Measurements from ENCODE around the gene CTDSPL. TPM values are rescaled to one million over a fixed set of nuclear protein-coding genes. Genes with fewer than 3 reads are reported as not detected.

CTDSPL gene
- polyA plus RNA-seq, 1 of the 3 experiments (the other 2 are of a cell fraction), result 22.1 TPM

DNA sequence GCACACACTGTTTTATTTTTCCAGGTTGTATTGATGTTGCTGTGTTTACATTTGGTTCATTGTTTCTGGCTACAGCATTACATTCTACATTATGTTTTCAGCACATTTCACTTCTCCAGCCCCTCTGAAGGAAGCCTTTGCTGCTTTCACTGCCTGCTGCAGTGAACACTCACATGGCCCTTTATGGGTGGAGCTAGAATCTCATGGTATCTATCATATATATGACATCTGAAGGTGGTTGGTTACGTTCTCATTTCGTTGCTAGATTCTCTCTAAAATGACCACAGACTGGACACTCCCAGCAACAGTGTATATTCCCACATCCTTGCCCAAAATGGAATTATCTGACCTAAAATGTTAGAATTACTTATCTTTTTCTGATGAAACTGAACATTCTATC, 35.2 kb upstream of the CTDSPL start (continued):
- TF ChIP-seq NFIC (IDR thresholded peaks at IDR 0.05; ENCODE audit: borderline replicate concordance), result no peak

DNA sequence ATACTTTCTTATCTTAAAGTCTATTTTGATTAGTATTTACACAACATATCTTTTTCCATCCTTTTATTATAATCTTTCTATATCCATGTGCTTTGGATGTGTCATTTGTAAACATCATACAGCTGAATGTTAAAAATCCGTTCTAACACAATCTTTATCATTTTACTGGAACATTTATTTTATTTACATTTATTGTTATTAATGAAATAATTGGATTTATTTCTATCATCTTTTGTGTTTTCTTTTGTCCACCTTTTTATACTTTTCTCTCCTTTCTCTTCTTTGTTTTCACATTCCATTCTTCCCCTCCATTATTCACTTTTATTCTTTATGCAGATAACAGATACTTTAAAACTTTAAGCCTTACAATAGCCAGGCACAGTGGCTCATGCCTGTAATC, 34.7 kb upstream of the CTDSPL start:
- Histone ChIP-seq H3K79me2 (ENCODE audit: insufficient read depth) (no peaks in the 10 kb centered on the region), H3K9me3 (no peaks in the 10 kb centered on the region), H3K4me2 (no peak overlapping the region), H3K27me3 (ENCODE audit: insufficient read depth) (no peaks in the 10 kb centered on the region), H3K9ac (no peak overlapping the region), H2AFZ (ENCODE audit: low read depth) (no peak overlapping the region), H3K27ac (ENCODE audit: low read depth in 2 of 2, low read length in 1 of 2) (no peak overlapping the region), H3K4me1 (ENCODE audit: control insufficient read depth in 1 of 2, insufficient read depth in 2 of 2, low read depth in 1 of 2, low read length in 1 of 2) (peaks cover 0 to 6% of the 10 kb centered on the region in 2 experiments; a peak in 1 of 4 replicates), H3K9me2 (no peaks in the 10 kb centered on the region), H4K20me1 (ENCODE audit: insufficient read depth) (no peaks in the 10 kb centered on the region), H3K4me3 (ENCODE audit: low read depth in 2 of 2, low read length in 1 of 2) (no peak overlapping the region), H3F3A (replicated peaks; ENCODE audit: insufficient read depth) (no peaks in the 10 kb centered on the region), H3K36me3 (replicated peaks in 1 of 2; ENCODE audit: control insufficient read depth in 1 of 2, insufficient read depth in 2 of 2, low read length in 1 of 2) (peaks cover 0 to 11% of the 10 kb centered on the region in 2 experiments)
- WGBS (ENCODE audit: low lambda C conversion rate), result 95% methylated on average over 1 of the region's 1 CpG
- DNase-seq, result no peak
- TF ChIP-seq, protein P1, sequence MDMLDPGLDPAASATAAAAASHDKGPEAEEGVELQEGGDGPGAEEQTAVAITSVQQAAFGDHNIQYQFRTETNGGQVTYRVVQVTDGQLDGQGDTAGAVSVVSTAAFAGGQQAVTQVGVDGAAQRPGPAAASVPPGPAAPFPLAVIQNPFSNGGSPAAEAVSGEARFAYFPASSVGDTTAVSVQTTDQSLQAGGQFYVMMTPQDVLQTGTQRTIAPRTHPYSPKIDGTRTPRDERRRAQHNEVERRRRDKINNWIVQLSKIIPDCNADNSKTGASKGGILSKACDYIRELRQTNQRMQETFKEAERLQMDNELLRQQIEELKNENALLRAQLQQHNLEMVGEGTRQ (IDR thresholded peaks at IDR 0.05; ENCODE audit: borderline replicate concordance, low read depth, low read length), result no peak
- TF ChIP-seq, protein P2, sequence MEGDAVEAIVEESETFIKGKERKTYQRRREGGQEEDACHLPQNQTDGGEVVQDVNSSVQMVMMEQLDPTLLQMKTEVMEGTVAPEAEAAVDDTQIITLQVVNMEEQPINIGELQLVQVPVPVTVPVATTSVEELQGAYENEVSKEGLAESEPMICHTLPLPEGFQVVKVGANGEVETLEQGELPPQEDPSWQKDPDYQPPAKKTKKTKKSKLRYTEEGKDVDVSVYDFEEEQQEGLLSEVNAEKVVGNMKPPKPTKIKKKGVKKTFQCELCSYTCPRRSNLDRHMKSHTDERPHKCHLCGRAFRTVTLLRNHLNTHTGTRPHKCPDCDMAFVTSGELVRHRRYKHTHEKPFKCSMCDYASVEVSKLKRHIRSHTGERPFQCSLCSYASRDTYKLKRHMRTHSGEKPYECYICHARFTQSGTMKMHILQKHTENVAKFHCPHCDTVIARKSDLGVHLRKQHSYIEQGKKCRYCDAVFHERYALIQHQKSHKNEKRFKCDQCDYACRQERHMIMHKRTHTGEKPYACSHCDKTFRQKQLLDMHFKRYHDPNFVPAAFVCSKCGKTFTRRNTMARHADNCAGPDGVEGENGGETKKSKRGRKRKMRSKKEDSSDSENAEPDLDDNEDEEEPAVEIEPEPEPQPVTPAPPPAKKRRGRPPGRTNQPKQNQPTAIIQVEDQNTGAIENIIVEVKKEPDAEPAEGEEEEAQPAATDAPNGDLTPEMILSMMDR (IDR thresholded peaks at IDR 0.05), result no peak
- TF ChIP-seq EP300 (IDR thresholded peaks at IDR 0.05; ENCODE audit: borderline replicate concordance in 1 of 2, low read depth in 1 of 2, low read length in 1 of 2) (no peak), TAF1 (IDR thresholded peaks at IDR 0.05; ENCODE audit: borderline replicate concordance, low read depth, low read length) (no peak), ELF1 (IDR thresholded peaks at IDR 0.05) (no peak), JUND (IDR thresholded peaks at IDR 0.05) (no peak)
- TF ChIP-seq, protein P3, sequence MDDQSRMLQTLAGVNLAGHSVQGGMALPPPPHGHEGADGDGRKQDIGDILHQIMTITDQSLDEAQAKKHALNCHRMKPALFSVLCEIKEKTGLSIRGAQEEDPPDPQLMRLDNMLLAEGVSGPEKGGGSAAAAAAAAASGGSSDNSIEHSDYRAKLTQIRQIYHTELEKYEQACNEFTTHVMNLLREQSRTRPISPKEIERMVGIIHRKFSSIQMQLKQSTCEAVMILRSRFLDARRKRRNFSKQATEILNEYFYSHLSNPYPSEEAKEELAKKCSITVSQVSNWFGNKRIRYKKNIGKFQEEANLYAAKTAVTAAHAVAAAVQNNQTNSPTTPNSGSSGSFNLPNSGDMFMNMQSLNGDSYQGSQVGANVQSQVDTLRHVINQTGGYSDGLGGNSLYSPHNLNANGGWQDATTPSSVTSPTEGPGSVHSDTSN (IDR thresholded peaks at IDR 0.05), result no peak
- TF ChIP-seq, protein P4, sequence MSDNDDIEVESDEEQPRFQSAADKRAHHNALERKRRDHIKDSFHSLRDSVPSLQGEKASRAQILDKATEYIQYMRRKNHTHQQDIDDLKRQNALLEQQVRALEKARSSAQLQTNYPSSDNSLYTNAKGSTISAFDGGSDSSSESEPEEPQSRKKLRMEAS (IDR thresholded peaks at IDR 0.05; ENCODE audit: low read depth), result no peak
- ChIA-PET POLR2A (no interaction called here), CTCF (interaction anchor here (0.6 kb wide), 1 partner anchor 12 kb away, joined by 3 read pairs; no protein-coding TSS in a partner anchor)

DNA sequence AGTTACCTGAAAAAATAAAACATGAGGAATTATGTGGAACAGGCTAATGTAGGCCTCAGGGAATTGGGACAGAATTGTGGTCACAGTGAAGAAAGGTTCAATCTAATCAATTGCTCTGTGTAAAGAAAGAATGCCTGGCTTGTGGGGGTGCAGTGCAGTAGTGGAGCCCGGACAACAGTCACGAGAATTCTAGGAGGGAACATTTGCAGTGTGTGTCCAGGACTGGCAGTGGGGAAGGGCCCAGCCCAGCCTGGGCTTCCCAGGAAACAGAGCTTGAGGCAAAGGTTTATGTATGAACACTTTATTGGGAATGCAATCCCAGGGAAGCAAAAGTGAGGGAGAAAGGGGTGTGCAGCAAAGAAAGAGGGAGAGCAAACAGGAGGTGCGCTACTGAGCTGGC, 29.2 kb upstream of the CTDSPL start:
- no peak for TF ChIP-seq FOSL2 (IDR thresholded peaks at IDR 0.05; ENCODE audit: borderline replicate concordance, low read depth)
- TF ChIP-seq, protein P4 (IDR thresholded peaks at IDR 0.05; ENCODE audit: low read depth), result no peak
- no peak for TF ChIP-seq EZH2phosphoT487 (IDR thresholded peaks at IDR 0.05; ENCODE audit: borderline replicate concordance, low read depth)
- no peak for TF ChIP-seq TCF12 (IDR thresholded peaks at IDR 0.05)
- TF ChIP-seq, protein P5, sequence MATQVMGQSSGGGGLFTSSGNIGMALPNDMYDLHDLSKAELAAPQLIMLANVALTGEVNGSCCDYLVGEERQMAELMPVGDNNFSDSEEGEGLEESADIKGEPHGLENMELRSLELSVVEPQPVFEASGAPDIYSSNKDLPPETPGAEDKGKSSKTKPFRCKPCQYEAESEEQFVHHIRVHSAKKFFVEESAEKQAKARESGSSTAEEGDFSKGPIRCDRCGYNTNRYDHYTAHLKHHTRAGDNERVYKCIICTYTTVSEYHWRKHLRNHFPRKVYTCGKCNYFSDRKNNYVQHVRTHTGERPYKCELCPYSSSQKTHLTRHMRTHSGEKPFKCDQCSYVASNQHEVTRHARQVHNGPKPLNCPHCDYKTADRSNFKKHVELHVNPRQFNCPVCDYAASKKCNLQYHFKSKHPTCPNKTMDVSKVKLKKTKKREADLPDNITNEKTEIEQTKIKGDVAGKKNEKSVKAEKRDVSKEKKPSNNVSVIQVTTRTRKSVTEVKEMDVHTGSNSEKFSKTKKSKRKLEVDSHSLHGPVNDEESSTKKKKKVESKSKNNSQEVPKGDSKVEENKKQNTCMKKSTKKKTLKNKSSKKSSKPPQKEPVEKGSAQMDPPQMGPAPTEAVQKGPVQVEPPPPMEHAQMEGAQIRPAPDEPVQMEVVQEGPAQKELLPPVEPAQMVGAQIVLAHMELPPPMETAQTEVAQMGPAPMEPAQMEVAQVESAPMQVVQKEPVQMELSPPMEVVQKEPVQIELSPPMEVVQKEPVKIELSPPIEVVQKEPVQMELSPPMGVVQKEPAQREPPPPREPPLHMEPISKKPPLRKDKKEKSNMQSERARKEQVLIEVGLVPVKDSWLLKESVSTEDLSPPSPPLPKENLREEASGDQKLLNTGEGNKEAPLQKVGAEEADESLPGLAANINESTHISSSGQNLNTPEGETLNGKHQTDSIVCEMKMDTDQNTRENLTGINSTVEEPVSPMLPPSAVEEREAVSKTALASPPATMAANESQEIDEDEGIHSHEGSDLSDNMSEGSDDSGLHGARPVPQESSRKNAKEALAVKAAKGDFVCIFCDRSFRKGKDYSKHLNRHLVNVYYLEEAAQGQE (IDR thresholded peaks at IDR 0.05; ENCODE audit: low read depth, low read length), result no peak
- Histone ChIP-seq H3K27me3 (ENCODE audit: insufficient read depth) (no peaks in the 10 kb centered on the region), H3K9ac (no peak overlapping the region), H3K9me3 (no peaks in the 10 kb centered on the region), H3K27ac (ENCODE audit: low read depth in 2 of 2, low read length in 1 of 2) (no peak overlapping the region), H2AFZ (ENCODE audit: low read depth) (no peak overlapping the region), H4K20me1 (ENCODE audit: insufficient read depth) (no peaks in the 10 kb centered on the region), H3K9me2 (no peaks in the 10 kb centered on the region), H3K4me2 (no peak overlapping the region), H3K4me1 (ENCODE audit: control insufficient read depth in 1 of 2, insufficient read depth in 2 of 2, low read depth in 1 of 2, low read length in 1 of 2) (no peaks in the 10 kb centered on the region), H3K79me2 (ENCODE audit: insufficient read depth) (no peaks in the 10 kb centered on the region), H3K4me3 (ENCODE audit: low read depth in 2 of 2, low read length in 1 of 2) (no peak overlapping the region), H3F3A (replicated peaks; ENCODE audit: insufficient read depth) (no peaks in the 10 kb centered on the region), H3K36me3 (replicated peaks in 1 of 2; ENCODE audit: control insufficient read depth in 1 of 2, insufficient read depth in 2 of 2, low read length in 1 of 2) (peaks cover 3 to 5% of the 10 kb centered on the region in 2 experiments)
- DNase-seq, result no peak
- ChIA-PET POLR2A (no interaction called here), CTCF (interaction anchor here (0.8 to 3.7 kb wide), 5 partner anchors 15 to 171 kb away, joined by 3 to 21 read pairs (median 3); no protein-coding TSS in a partner anchor)
- 92% methylated on average over 3 of the region's 3 CpGs for WGBS (ENCODE audit: low lambda C conversion rate)

Measured in SK-N-SH (cell line).